GM12892 (cell line): ENCODE data around the gene TINAGL1.

Source experiments
- POLR2A ChIP-seq: IDR thresholded peaks from 2 replicates; pipeline ENCODE4 v1.6.1; 2011; ENCODE audit warnings: low read depth, low read length, control low read depth
- POLR2AphosphoS5 ChIP-seq: IDR thresholded peaks from 2 replicates; pipeline ENCODE4 v1.6.1; 2011; ENCODE audit warnings: low read depth, low read length, control low read depth
- TAF1 ChIP-seq: IDR thresholded peaks from 2 replicates; pipeline ENCODE4 v1.6.1; 2011; ENCODE audit warnings: low read depth, mild to moderate bottlenecking, control low read depth, low read length, borderline replicate concordance

- TF ChIP-seq POLR2A = no peak
- no peak for TF ChIP-seq TAF1
- no peak for TF ChIP-seq POLR2AphosphoS5
These were observed 51.7 kb downstream of the TINAGL1 start for GRCh38 chr1:31627930-31628559.
